HepG2 (cell line): ENCODE data around the gene SLC9A9. TPM values are rescaled to one million over a fixed set of nuclear protein-coding genes. Genes with fewer than 3 reads are reported as not detected.

ENCODE experiments used
- ATAC-seq: fragments of 200-7000 bp; cut with Tn5 transposase; 3 replicates; pipeline ENCODE4 v1.9.1; 2020; ENCODE audit warnings: mild to moderate bottlenecking, moderate library complexity
- BruUV-seq: library from RNA; stranded (reverse); fragments of 400-500 nt; replicated peaks from 2 replicates; lab custom pipeline; 2021; lab: Mats Ljungman, UMichigan
- CTCF ChIA-PET: fragments of 300-600 bp; formaldehyde crosslinking; extraction: SDS; loops from one replicate; lab custom pipeline; 2021; ENCODE audit warnings: low total read pairs, inconsistent platforms, low intra/inter-chr PET ratio; lab: Yijun Ruan, JAX
- POLR2A ChIA-PET: fragments of 350-600 bp; sonication (Branson Sonifier 250); formaldehyde crosslinking; loops from one replicate; lab custom pipeline; 2020; ENCODE audit warnings: antibody characterized with exemption, inconsistent platforms; lab: Yijun Ruan, JAX
- DNase-seq: peaks from one replicate; pipeline ENCODE4 v3.0.0-alpha.2; 2015; ENCODE audit warnings: low spot score
- FAIRE-seq: peaks from 3 replicates; lab custom pipeline; 2011; peaks lifted over from hg19 to GRCh38; lab: Jason Lieb, UNC
- H2AFZ ChIP-seq: one replicate; pipeline ENCODE4 v1.6.1; 2011; ENCODE audit warnings: low read length, inconsistent platforms
- H3K27ac ChIP-seq: fragments of 300-600 bp; 3 replicates; pipeline ENCODE4 v1.8.0; 2011; ENCODE audit warnings: mixed run types, mild to moderate bottlenecking, mixed read lengths, low read length, inconsistent platforms; ENCODE audit not compliant: insufficient read depth; ENCODE audit errors: extremely low read length
- H3K27me3 ChIP-seq, 2 experiments: fragments of 200-600 bp in 1 of 2; 2 replicates in 1 of 2; 3 replicates in 1 of 2; pipeline versions ENCODE4 v1.6.0 to v1.8.0; 2011; ENCODE audit warnings: low read length in 2 of 2, mild to moderate bottlenecking in 2 of 2, moderate library complexity in 2 of 2, inconsistent platforms in 1 of 2; ENCODE audit not compliant: insufficient read depth in 2 of 2, control insufficient read depth in 1 of 2
- H3K36me3 ChIP-seq, 2 experiments: fragments of 200-600 bp in 1 of 2; replicated peaks in 1 of 2; 2 replicates in 1 of 2; 3 replicates in 1 of 2; pipeline versions ENCODE4 v1.5.1 to v1.8.0; 2011; ENCODE audit warnings: low read length in 2 of 2, inconsistent platforms in 1 of 2; ENCODE audit not compliant: insufficient read depth in 2 of 2, control insufficient read depth in 1 of 2
- H3K4me1 ChIP-seq: 2 replicates; pipeline ENCODE4 v1.5.1; 2012; ENCODE audit warnings: low read length, inconsistent platforms; ENCODE audit not compliant: insufficient read depth
- H3K4me2 ChIP-seq: 2 replicates; pipeline ENCODE4 v1.6.0; 2011; ENCODE audit warnings: low read depth, low read length, inconsistent platforms
- H3K4me3 ChIP-seq, 3 experiments: fragments of 200-600 bp in 1 of 3; sonication (generic), shearing (Covaris generic) in 1 of 3; replicated peaks in 1 of 3; 2 replicates each; pipeline ENCODE4 v1.5.1; 2011 to 2016; ENCODE audit warnings: low read length in 3 of 3, inconsistent platforms in 2 of 3, low read depth in 2 of 3, mild to moderate bottlenecking in 2 of 3, control low read depth in 1 of 3, mixed read lengths in 1 of 3; ENCODE audit not compliant: insufficient read depth in 1 of 3
- H3K79me2 ChIP-seq: one replicate; pipeline ENCODE4 v1.6.1; 2011; ENCODE audit warnings: low read length, inconsistent platforms; ENCODE audit not compliant: insufficient read depth
- H3K9ac ChIP-seq: 2 replicates; pipeline ENCODE4 v1.6.0; 2011; ENCODE audit warnings: mild to moderate bottlenecking, low read depth, low read length, inconsistent platforms; ENCODE audit not compliant: insufficient read depth
- H3K9me3 ChIP-seq: 2 replicates; pipeline ENCODE4 v1.5.1; 2012; ENCODE audit warnings: mild to moderate bottlenecking, low read length
- H4K20me1 ChIP-seq: 2 replicates; pipeline ENCODE4 v1.6.0; 2011; ENCODE audit warnings: inconsistent platforms, mild to moderate bottlenecking, low read length, moderate library complexity; ENCODE audit not compliant: insufficient read depth
- CEBPB ChIP-seq: IDR thresholded peaks from 2 replicates; pipeline ENCODE4 v1.6.1; 2011; ENCODE audit warnings: low read depth, low read length, improper control_type of control experiment, borderline replicate concordance
- ERF ChIP-seq: IDR thresholded peaks from 2 replicates; pipeline ENCODE4 v1.6.1; 2018; ENCODE audit warnings: missing biosample characterization, missing genetic modification reagents
- STAT5B ChIP-seq: sonication (generic); formaldehyde crosslinking; IDR thresholded peaks from 2 replicates; pipeline ENCODE4 v1.4.0; 2020; ENCODE audit warnings: missing genetic modification reagents
- ZNF782 ChIP-seq: sonication (generic); formaldehyde crosslinking; IDR thresholded peaks from 2 replicates; pipeline ENCODE4 v1.4.0; 2020; ENCODE audit warnings: missing genetic modification reagents, mild to moderate bottlenecking, borderline replicate concordance
- ZNF788 ChIP-seq: sonication (generic); formaldehyde crosslinking; IDR thresholded peaks from 2 replicates; pipeline ENCODE4 v1.5.0; 2020; ENCODE audit warnings: mild to moderate bottlenecking, missing genetic modification reagents, borderline replicate concordance
- ZSCAN25 ChIP-seq: sonication (generic); formaldehyde crosslinking; IDR thresholded peaks from 2 replicates; pipeline ENCODE4 v1.8.0; 2022; ENCODE audit warnings: mild to moderate bottlenecking, missing genetic modification reagents
- WGBS: methylation state at CpG from one replicate; pipeline ENCODE4 v1.1.6; 2017; ENCODE audit warnings: low lambda C conversion rate; 5-methylcytosine and 5-hydroxymethylcytosine counted together
- in situ Hi-C: cut with HindIII; loops from 2 replicates; pipeline ENCODE4 v1.10.0; 2017; ENCODE audit warnings: low pct_unique_long_range_greater_than_20kb; ENCODE audit not compliant: extremely low pct_ligation_motif_present
- intact Hi-C: fragments of 100-400 bp; cut with micrococcal nuclease; formaldehyde crosslinking; loops from one replicate; pipeline ENCODE4 v1.10.0; 2022; ENCODE audit not compliant: unreplicated experiment
- polyA plus RNA-seq, 8 experiments: library from polyadenylated mRNA; depleted of rRNA in 3 of 8; stranded (reverse) in 7 of 8; unstranded in 1 of 8; fragments of >200 nt; fragmentation: Illumina TruSeq in 4 of 8; extraction: Trizol in 4 of 8; gene quantifications; 2 replicates each; pipeline versions ENCODE4 v1.2.1 to v1.2.3, GENCODE V29; 2011 to 2016; ENCODE audit warnings: low read depth in 4 of 8, missing spikeins in 1 of 8, mixed read lengths in 1 of 8; ENCODE audit not compliant: insufficient read depth in 1 of 8
- total RNA-seq, 5 experiments: library from RNA; depleted of rRNA; stranded (reverse); fragments of >200 nt; fragmentation: Illumina TruSeq; extraction: Trizol; gene quantifications; 2 replicates each; pipeline ENCODE4 v1.2.3, GENCODE V29; 2016; ENCODE audit warnings: low read depth in 1 of 5
- TF ChIP-seq, protein P1 (sequence below): sonication (generic); formaldehyde crosslinking; IDR thresholded peaks from 2 replicates; pipeline ENCODE4 v1.9.0; 2021; ENCODE audit warnings: missing genetic modification reagents, borderline replicate concordance

The SLC9A9 gene
- total and polyA plus RNA-seq, 2 of the 13 experiments (the other 11 are each of a cell fraction or from before 2014, with no cell fraction given), result not detected

DNA sequence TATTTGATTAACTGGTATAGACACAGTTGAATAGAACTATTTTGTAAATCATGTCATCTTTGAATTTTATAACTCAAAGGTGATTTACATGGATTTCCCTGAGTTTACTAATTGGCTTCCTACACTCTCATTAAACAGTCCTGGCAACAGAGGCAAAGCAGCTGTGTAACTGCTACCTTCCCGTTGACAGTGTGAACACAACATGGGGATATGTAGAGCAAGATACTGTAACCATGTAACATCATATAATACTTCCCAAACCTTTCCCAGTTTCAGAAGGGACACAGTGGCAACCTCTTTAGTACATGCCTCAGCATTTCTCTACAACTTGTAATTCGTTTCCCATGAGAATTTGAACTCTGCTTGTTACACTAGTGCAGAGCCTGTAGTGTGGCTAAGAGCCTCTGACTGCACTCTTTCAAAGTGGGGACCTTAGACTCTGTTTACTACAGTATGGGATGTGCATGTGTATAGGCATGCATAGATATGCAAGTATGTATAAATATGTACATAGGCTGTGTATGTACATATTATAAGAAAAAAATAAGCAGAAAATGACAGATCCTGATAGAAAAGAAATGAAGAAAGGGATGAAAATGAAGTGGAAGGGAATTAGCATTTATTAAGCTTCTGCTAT is 299.3 kb downstream of the SLC9A9 start:
- Histone ChIP-seq H2AFZ (no peak overlapping the region), H3K9ac (no peak overlapping the region), H3K79me2 (no peaks in the 10 kb centered on the region), H3K4me3 (no peak overlapping the region), H3K9me3 (no peaks in the 10 kb centered on the region), H4K20me1 (no peaks in the 10 kb centered on the region), H3K27me3 (no peaks in the 10 kb centered on the region), H3K4me1 (no peaks in the 10 kb centered on the region), H3K4me2 (no peak overlapping the region), H3K36me3 (no peaks in the 10 kb centered on the region), H3K27ac (no peak overlapping the region)
- no TSS peak for BruUV-seq
- ChIA-PET CTCF (no interaction called here), POLR2A (no interaction called here)
- 0% methylated on average over 2 of the region's 2 CpGs for WGBS
- intact Hi-C loops, result no loop called here
- DNase-seq (no peak), ATAC-seq (no peak), FAIRE-seq (no peak)
- in situ Hi-C loops, result no loop called here
- TF ChIP-seq ZSCAN25 (no peak), ERF (CRISPR knock-in tag) (no peak), ZNF788 (CRISPR knock-in tag) (no peak), STAT5B (no peak), ZNF782 (CRISPR knock-in tag) (no peak)

DNA sequence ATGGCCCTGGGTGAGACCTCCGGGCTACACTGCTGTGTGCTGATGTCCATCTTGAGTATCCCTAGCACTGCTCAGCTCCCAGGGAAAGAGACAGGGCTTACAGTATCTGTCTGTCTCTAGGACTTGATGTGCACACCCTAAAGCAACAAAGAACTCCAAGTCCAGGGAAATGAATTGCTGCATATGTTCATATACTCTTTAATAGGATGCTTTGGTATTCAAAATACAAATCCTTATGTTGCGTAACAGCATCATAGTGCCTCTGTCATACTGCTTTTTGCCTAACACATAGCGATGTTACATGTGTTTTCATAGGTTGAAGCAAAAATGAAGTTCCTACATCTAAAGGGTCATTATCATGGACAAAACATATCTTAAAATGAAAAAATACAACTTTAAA is 299.9 kb downstream of the SLC9A9 start:
- no peak for FAIRE-seq

More for the DNA sequence above, 299.9 kb downstream of the SLC9A9 start:
- no TSS peak for BruUV-seq
- intact Hi-C loops, result no loop called here
- Histone ChIP-seq H3K9ac (no peak overlapping the region), H2AFZ (no peak overlapping the region), H3K36me3 (no peaks in the 10 kb centered on the region), H3K27me3 (no peaks in the 10 kb centered on the region), H3K9me3 (no peaks in the 10 kb centered on the region), H3K27ac (no peak overlapping the region), H3K4me2 (no peak overlapping the region), H3K4me1 (no peaks in the 10 kb centered on the region), H3K4me3 (no peak overlapping the region), H3K79me2 (no peaks in the 10 kb centered on the region), H4K20me1 (no peaks in the 10 kb centered on the region)
- in situ Hi-C loops, result no loop called here
- DNase-seq (no peak), ATAC-seq (no peak)
- ChIA-PET POLR2A (no interaction called here), CTCF (no interaction called here)
- 59% methylated on average over 3 of the region's 3 CpGs for WGBS
- TF ChIP-seq, protein P1, sequence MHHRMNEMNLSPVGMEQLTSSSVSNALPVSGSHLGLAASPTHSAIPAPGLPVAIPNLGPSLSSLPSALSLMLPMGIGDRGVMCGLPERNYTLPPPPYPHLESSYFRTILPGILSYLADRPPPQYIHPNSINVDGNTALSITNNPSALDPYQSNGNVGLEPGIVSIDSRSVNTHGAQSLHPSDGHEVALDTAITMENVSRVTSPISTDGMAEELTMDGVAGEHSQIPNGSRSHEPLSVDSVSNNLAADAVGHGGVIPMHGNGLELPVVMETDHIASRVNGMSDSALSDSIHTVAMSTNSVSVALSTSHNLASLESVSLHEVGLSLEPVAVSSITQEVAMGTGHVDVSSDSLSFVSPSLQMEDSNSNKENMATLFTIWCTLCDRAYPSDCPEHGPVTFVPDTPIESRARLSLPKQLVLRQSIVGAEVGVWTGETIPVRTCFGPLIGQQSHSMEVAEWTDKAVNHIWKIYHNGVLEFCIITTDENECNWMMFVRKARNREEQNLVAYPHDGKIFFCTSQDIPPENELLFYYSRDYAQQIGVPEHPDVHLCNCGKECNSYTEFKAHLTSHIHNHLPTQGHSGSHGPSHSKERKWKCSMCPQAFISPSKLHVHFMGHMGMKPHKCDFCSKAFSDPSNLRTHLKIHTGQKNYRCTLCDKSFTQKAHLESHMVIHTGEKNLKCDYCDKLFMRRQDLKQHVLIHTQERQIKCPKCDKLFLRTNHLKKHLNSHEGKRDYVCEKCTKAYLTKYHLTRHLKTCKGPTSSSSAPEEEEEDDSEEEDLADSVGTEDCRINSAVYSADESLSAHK (CRISPR knock-in tag), result no peak
- peak; percentile 68; the same call in 1 of the 2 replicates for TF ChIP-seq CEBPB
